Colonic mucosa (tissue), 4 donors: Measurements from ENCODE around the gene MIGA2. TPM values are rescaled to one million over a fixed set of nuclear protein-coding genes. Genes with fewer than 3 reads are reported as not detected.
A peak's percentile ranks its signal among the peaks of the same experiment; 100 is the strongest.

ENCODE experiments used
- DNase-seq: peaks from one replicate; pipeline ENCODE4 v3.0.0-alpha.2; 2020
- H3K27ac ChIP-seq: fragments of 200-600 bp; one replicate; pipeline ENCODE4 v1.8.0; 2021
- H3K27me3 ChIP-seq: fragments of 200-600 bp; one replicate; pipeline ENCODE4 v1.8.0; 2021
- H3K36me3 ChIP-seq: fragments of 200-600 bp; one replicate; pipeline ENCODE4 v1.8.0; 2021
- H3K4me1 ChIP-seq: fragments of 200-600 bp; one replicate; pipeline ENCODE4 v1.8.0; 2021; ENCODE audit warnings: mild to moderate bottlenecking
- H3K4me3 ChIP-seq: fragments of 200-600 bp; one replicate; pipeline ENCODE4 v1.8.0; 2021
- H3K9ac ChIP-seq, 2 donors: one replicate each; pipeline ENCODE4 v1.7.0; 2013; ENCODE audit warnings: control low read depth in 2 of 2, low read depth in 2 of 2, low read length in 2 of 2
- H3K9me3 ChIP-seq: fragments of 200-600 bp; one replicate; pipeline ENCODE4 v1.8.0; 2021
- intact Hi-C: fragments of 100-400 bp; cut with DNase I; formaldehyde crosslinking; loops from one replicate; pipeline ENCODE4 v1.14.1; 2022
- total RNA-seq, 2 donors: library from RNA; stranded (reverse); fragmentation: NEBNext Ultra II Directional in 1 of 2; extraction: Animal tissue kit (Norgen Biotek cat#: 25700) in 1 of 2; gene quantifications; one replicate each; pipeline ENCODE4 v1.2.1, GENCODE V29; 2021
- TF ChIP-seq, protein P1 (sequence below): fragments of 200-600 bp; IDR thresholded peaks from one replicate; pipeline ENCODE4 v1.8.0; 2022; ENCODE audit warnings: antibody characterized with exemption, mild to moderate bottlenecking
- donor health status: healthy.
- donor health status: DM: no; HTN: no; CAD: no.
- donor health status: DM: no; HTN: no; CAD: no.

MIGA2 gene
- total RNA-seq, 2 donors from 2014 or later, result 47.4 to 74.8 TPM

DNA sequence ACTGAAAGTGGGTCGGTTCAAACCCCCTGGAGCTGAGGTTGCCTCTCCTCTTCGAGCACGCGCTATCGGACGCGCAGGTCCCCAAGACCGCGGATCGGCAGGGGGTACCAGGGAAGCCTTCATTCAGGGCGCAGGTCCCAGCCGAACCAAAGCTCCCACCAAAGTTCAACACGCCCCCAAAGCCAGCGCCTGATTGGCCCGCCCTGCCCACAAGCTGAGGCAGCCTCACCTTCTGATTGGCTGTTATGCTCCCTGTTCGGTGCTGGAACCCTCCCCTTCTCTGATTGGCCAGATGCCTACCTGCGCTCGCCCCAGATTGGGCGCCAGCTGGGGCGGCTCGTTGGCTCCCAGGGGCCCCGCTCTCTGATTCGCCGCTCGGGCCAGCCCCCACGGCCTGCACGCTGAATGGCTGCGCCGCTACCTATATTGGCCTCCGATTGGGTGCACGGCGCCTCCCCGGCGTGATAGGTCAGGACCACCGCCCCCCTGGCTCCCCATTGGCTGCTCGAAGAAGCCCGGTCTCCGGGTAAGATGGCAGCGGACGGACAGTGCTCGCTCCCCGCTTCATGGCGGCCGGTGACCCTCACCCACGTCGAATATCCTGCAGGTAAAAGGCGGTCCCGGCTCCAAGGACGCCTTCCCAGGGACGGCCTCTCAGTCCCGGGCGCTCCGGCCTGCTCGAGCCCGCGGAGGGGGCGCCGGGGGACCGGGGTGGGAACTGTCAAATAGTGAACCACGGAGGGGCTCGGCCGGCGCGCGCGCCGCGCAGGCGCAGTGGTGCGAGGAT is 44.4 kb downstream of the MIGA2 start, which contains the start of gene DOLPP1:
TSS of gene DOLPP1 (plus strand) at position 511 of the 787 bp plus-strand sequence. CDS start at position 532, 21 bp downstream.
- intact Hi-C loops, result no loop called here
- peak within 1 kb of the TSS; percentile 81 for H3K4me3 ChIP-seq
- DNase-seq, result peak; percentile 98
- peaks cover 18% of the 10 kb centered on the region for H3K4me1 ChIP-seq
- no peaks in the 10 kb centered on the region for H3K27me3 ChIP-seq
- TF ChIP-seq, protein P1, sequence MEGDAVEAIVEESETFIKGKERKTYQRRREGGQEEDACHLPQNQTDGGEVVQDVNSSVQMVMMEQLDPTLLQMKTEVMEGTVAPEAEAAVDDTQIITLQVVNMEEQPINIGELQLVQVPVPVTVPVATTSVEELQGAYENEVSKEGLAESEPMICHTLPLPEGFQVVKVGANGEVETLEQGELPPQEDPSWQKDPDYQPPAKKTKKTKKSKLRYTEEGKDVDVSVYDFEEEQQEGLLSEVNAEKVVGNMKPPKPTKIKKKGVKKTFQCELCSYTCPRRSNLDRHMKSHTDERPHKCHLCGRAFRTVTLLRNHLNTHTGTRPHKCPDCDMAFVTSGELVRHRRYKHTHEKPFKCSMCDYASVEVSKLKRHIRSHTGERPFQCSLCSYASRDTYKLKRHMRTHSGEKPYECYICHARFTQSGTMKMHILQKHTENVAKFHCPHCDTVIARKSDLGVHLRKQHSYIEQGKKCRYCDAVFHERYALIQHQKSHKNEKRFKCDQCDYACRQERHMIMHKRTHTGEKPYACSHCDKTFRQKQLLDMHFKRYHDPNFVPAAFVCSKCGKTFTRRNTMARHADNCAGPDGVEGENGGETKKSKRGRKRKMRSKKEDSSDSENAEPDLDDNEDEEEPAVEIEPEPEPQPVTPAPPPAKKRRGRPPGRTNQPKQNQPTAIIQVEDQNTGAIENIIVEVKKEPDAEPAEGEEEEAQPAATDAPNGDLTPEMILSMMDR, result no peak
- H3K9me3 ChIP-seq, result no peaks in the 10 kb centered on the region
- peak within 1 kb of the TSS; percentile 64 to 91 for H3K9ac ChIP-seq
- peak within 1 kb of the TSS; percentile 87 for H3K27ac ChIP-seq
- peaks cover 4% of the 10 kb centered on the region for H3K36me3 ChIP-seq

DNA sequence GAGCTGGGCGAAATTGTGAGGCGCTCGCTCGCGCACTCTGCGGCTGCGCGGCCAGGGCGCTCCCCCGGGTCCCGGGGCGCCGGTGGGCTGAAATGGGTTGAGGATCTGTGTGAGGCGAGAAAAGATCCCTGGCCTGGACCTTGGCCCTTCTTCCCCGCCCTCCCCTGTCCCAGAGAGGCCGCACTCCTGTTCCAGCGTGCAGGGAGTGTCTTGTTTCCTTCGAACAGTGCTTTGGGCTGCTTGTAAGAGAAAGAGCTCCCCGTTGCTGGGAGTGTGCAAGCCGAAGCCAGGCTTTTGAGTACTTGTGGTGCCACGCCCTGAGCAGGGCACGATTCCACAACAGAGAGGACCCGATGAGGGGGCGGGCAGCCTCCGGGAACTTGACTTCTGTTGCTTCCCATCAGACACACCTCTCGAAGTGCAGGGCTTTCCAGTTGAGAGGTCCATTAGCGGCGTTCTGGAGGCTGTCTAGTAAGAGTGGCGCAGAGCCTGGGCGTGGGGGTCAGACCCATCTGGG is 45.0 kb downstream of the MIGA2 start:
- DNase-seq, result no peak
- Histone ChIP-seq H3K27ac (peak overlapping the region; percentile 87), H3K36me3 (peaks cover 9% of the 10 kb centered on the region), H3K4me3 (peak overlapping the region; percentile 81), H3K27me3 (no peaks in the 10 kb centered on the region), H3K9ac (peak overlapping the region; percentile 52 to 91), H3K4me1 (peaks cover 18% of the 10 kb centered on the region), H3K9me3 (no peaks in the 10 kb centered on the region)
- TF ChIP-seq, protein P1, result no peak
- intact Hi-C loops, result no loop called here

DNA sequence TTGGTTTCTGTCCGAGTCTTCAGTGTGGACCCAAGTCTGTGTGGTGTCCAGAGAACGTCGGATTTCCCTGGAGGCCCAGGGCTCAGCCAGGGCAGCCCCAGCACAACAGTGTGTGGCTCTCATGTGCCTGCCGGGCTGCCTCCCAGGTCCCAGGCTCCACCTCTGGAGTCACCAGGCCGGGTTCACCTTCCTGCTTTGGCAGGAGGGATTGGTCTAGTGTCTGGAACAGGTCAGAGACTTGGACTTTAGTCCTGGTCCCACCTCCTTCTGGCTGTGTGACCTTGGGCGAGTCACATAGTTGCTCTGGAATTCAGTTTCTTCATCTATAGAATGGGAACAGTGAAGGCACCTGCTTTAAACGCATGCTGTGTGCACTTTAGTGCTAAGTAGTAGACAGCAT is 47.7 kb downstream of the MIGA2 start:
- intact Hi-C loops, result no loop called here
- Histone ChIP-seq H3K36me3 (peaks cover 15% of the 10 kb centered on the region), H3K9ac (no peak overlapping the region), H3K27me3 (no peaks in the 10 kb centered on the region), H3K4me1 (peaks cover 12% of the 10 kb centered on the region), H3K9me3 (no peaks in the 10 kb centered on the region), H3K4me3 (no peak overlapping the region), H3K27ac (peak overlapping the region; percentile 1)
- TF ChIP-seq, protein P1, result no peak
- no peak for DNase-seq

DNA sequence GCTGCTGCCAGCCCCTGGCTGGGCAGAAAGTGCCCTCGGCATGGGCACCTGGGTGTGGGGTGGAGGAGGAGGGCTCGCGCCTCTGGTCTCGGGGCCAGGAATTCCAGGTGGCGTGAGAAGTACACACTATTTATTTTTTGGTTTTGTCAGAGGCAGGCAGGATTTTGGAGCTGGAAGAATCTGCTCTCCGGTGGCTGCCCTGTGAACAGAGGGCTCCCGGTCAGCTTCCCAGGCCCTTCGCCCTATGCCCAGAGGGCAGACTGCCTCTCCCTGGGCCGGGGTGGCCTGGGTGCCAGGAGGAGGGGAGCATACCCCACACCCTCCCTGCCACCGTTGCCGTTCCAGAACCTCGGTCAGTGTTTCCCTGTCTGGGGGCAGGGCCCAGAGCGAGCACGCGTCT is 52.8 kb downstream of the MIGA2 start:
- DNase-seq, result no peak
- TF ChIP-seq, protein P1, result no peak
- H3K4me3 ChIP-seq, result no peak overlapping the region

DNA sequence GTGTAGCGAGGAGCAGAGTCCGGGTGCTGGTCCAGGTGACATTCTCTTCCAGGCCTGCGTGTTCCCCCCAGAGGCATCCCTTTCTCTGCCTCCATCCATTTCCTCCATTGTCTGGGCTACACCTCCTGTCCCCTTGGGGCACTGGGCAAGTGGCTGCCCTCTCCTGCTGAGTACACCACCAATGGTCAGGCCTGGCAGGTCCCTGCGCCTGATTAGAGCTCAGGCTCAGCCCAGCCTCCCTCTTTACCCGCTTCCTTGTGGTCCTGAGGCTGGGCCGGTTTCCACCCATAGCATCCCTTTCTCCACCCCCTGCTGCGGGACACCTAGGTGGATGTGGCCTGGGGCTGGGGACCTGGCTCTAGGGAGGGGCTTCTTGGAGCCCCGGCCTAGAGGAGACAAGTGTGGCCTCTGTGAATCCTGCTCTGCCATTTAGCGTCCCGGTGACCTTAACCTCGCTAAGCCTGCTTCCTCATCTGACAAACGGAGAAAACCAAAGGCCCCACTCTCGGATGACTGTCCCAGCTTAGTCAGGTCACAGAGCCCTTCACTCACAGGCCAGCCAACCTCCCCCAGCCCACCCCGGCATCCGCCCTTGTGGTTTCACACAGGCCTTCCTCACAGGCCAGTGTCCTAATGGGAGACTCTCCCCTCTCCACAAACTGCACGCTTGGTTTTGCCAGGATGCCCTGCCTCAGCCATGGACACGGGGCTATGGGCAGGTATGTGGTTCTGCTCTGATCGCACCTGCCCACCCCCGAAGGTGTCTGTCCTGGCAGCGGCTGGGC is 57.4 kb downstream of the MIGA2 start:
- Histone ChIP-seq H3K9me3 (no peaks in the 10 kb centered on the region), H3K4me3 (no peak overlapping the region), H3K27ac (no peak overlapping the region), H3K4me1 (no peaks in the 10 kb centered on the region), H3K9ac (no peak overlapping the region), H3K27me3 (no peaks in the 10 kb centered on the region), H3K36me3 (no peaks in the 10 kb centered on the region)
- no peak for DNase-seq
- TF ChIP-seq, protein P1, result no peak
- intact Hi-C loops, result no loop called here

More for the DNA sequence above, 52.8 kb downstream of the MIGA2 start:
- no peaks in the 10 kb centered on the region for H3K9me3 ChIP-seq
- no peak overlapping the region for H3K9ac ChIP-seq
- no peaks in the 10 kb centered on the region for H3K27me3 ChIP-seq
- H3K4me1 ChIP-seq, result no peaks in the 10 kb centered on the region
- peaks cover 15% of the 10 kb centered on the region for H3K36me3 ChIP-seq
- H3K27ac ChIP-seq, result no peak overlapping the region
- intact Hi-C loops, result no loop called here
